CD14-positive monocyte (primary cell): ENCODE data around the gene GNPAT. TPM values are rescaled to one million over a fixed set of nuclear protein-coding genes. Genes with fewer than 3 reads are reported as not detected.

ENCODE experiments used
- DNase-seq, 3 donors: peaks; one replicate each; pipeline ENCODE4 v3.0.0-alpha.2; 2011 to 2022
- H2AFZ ChIP-seq: 2 replicates; pipeline ENCODE4 v1.6.0; 2012; ENCODE audit warnings: mild to moderate bottlenecking, low read depth, low read length, inconsistent platforms; ENCODE audit not compliant: insufficient read depth, poor library complexity, severe bottlenecking
- H3K27ac ChIP-seq, 2 donors: 1 replicate in 1 of 2; 2 replicates in 1 of 2; pipeline ENCODE4 v1.5.1; 2012 to 2013; ENCODE audit warnings: low read length in 2 of 2, control low read depth in 1 of 2, inconsistent platforms in 1 of 2, low read depth in 1 of 2, mild to moderate bottlenecking in 1 of 2
- H3K27me3 ChIP-seq, 2 donors: one replicate each; pipeline versions ENCODE4 v1.6.0 to v1.6.1; 2011 to 2013; ENCODE audit warnings: low read length in 2 of 2; ENCODE audit not compliant: control insufficient read depth in 2 of 2, insufficient read depth in 2 of 2
- H3K36me3 ChIP-seq, 2 donors: replicated peaks in 1 of 2; 1 replicate in 1 of 2; 2 replicates in 1 of 2; pipeline versions ENCODE4 v1.5.1 to v1.6.1; 2012 to 2013; ENCODE audit warnings: low read length in 2 of 2, control low read depth in 1 of 2, inconsistent platforms in 1 of 2, mild to moderate bottlenecking in 1 of 2; ENCODE audit not compliant: insufficient read depth in 2 of 2, control insufficient read depth in 1 of 2
- H3K4me1 ChIP-seq, 2 donors: 1 replicate in 1 of 2; 2 replicates in 1 of 2; pipeline versions ENCODE4 v1.5.1 to v1.6.1; 2012 to 2013; ENCODE audit warnings: low read length in 2 of 2, control low read depth in 1 of 2, inconsistent platforms in 1 of 2, mild to moderate bottlenecking in 1 of 2, moderate library complexity in 1 of 2; ENCODE audit not compliant: insufficient read depth in 2 of 2, control insufficient read depth in 1 of 2
- H3K4me2 ChIP-seq: replicated peaks from 2 replicates; pipeline ENCODE3; 2012; ENCODE audit warnings: low read length, moderate library complexity, mild to moderate bottlenecking; ENCODE audit not compliant: poor library complexity, severe bottlenecking; ENCODE audit errors: extremely low read depth
- H3K4me3 ChIP-seq, 3 experiments: fragments of 200-600 bp in 1 of 3; sonication (generic) in 1 of 3; replicated peaks in 1 of 3; 1 replicate in 2 of 3; 2 replicates in 1 of 3; pipeline ENCODE4 v1.5.1; 2011 to 2013; ENCODE audit warnings: low read length in 3 of 3, mild to moderate bottlenecking in 3 of 3, control low read depth in 2 of 3, low read depth in 2 of 3, inconsistent platforms in 1 of 3, moderate library complexity in 1 of 3
- H3K79me2 ChIP-seq: 2 replicates; pipeline ENCODE4 v1.6.0; 2012; ENCODE audit warnings: mild to moderate bottlenecking, control low read depth, inconsistent platforms, low read length, moderate library complexity; ENCODE audit not compliant: insufficient read depth
- H3K9ac ChIP-seq: 2 replicates; pipeline ENCODE4 v1.6.0; 2017; ENCODE audit warnings: low read length, mild to moderate bottlenecking; ENCODE audit not compliant: insufficient read depth, poor library complexity, severe bottlenecking
- H3K9me3 ChIP-seq, 2 donors: replicated peaks in 1 of 2; 1 replicate in 1 of 2; 2 replicates in 1 of 2; pipeline versions ENCODE4 v1.5.1 to v1.6.1; 2012 to 2013; ENCODE audit warnings: low read length in 2 of 2, control low read depth in 1 of 2; ENCODE audit not compliant: control insufficient read depth in 1 of 2, insufficient read depth in 1 of 2
- H4K20me1 ChIP-seq: 2 replicates; pipeline ENCODE4 v1.6.0; 2012; ENCODE audit warnings: mild to moderate bottlenecking, low read length, control low read depth, moderate library complexity; ENCODE audit not compliant: insufficient read depth
- H3K27ac Mint-ChIP-seq, 7 donors: one replicate each; pipeline ENCODE4 v1.8.0; 2020; ENCODE audit warnings: mild to moderate bottlenecking in 7 of 7, mixed read lengths in 7 of 7, moderate library complexity in 6 of 7, inconsistent platforms in 2 of 7
- H3K27me3 Mint-ChIP-seq, 3 donors: one replicate each; pipeline ENCODE4 v1.8.0; 2021 to 2022; ENCODE audit warnings: low read depth in 3 of 3, mild to moderate bottlenecking in 3 of 3, mixed read lengths in 3 of 3, moderate library complexity in 3 of 3, inconsistent platforms in 1 of 3
- H3K36me3 Mint-ChIP-seq, 2 donors: one replicate each; pipeline ENCODE4 v1.8.0; 2020; ENCODE audit warnings: mixed read lengths in 2 of 2, inconsistent platforms in 1 of 2, mild to moderate bottlenecking in 1 of 2
- H3K4me1 Mint-ChIP-seq: one replicate; pipeline ENCODE4 v1.8.0; 2020; ENCODE audit warnings: mild to moderate bottlenecking, mixed read lengths
- H3K4me3 Mint-ChIP-seq, 2 donors: one replicate each; pipeline ENCODE4 v1.8.0; 2020; ENCODE audit warnings: mild to moderate bottlenecking in 2 of 2, mixed read lengths in 2 of 2, moderate library complexity in 1 of 2
- H3K9me3 Mint-ChIP-seq, 7 donors: one replicate each; pipeline ENCODE4 v1.8.0; 2020 to 2022; ENCODE audit warnings: mixed read lengths in 7 of 7, mild to moderate bottlenecking in 6 of 7, moderate library complexity in 6 of 7, inconsistent platforms in 2 of 7
- CTCF ChIP-seq: fragments of 200-600 bp; IDR thresholded peaks from one replicate; pipeline ENCODE4 v1.8.0; 2022; ENCODE audit warnings: antibody characterized with exemption, mild to moderate bottlenecking
- WGBS: methylation state at CpG from one replicate; pipeline ENCODE4 v1.1.5; 2013; ENCODE audit warnings: missing lambda C conversion rate; ENCODE audit not compliant: insufficient coverage; 5-methylcytosine and 5-hydroxymethylcytosine counted together
- intact Hi-C, 2 donors: fragments of 100-400 bp; cut with micrococcal nuclease; formaldehyde crosslinking; loops; one replicate each; pipeline versions ENCODE4 v1.15.0 to v1.15.1; 2023
- polyA plus RNA-seq, 3 donors: library from polyadenylated mRNA; depleted of rRNA in 1 of 3; unstranded in 2 of 3; stranded (reverse) in 1 of 3; fragments of 300-500 nt in 2 of 3; fragments of >200 nt in 1 of 3; fragmentation: Illumina TruSeq in 2 of 3; gene quantifications; 1 replicate in 2 of 3; 2 replicates in 1 of 3; pipeline ENCODE4 v1.2.3, GENCODE V29; 2012 to 2021

Gene GNPAT
- polyA plus RNA-seq, 3 donors: 20.8 to 40.3 (median 34.8) TPM

- no peaks in the 10 kb centered on the region for H3K27me3 Mint-ChIP-seq
- Histone ChIP-seq H3K27ac (no peak overlapping the region), H4K20me1 (no peaks in the 10 kb centered on the region), H3K79me2 (no peaks in the 10 kb centered on the region), H3K4me2 (no peak overlapping the region), H3K9me3 (no peaks in the 10 kb centered on the region), H3K27me3 (no peaks in the 10 kb centered on the region), H2AFZ (no peak overlapping the region), H3K9ac (no peak overlapping the region), H3K4me3 (no peak overlapping the region), H3K4me1 (no peaks in the 10 kb centered on the region), H3K36me3 (peaks cover 81 to 99% of the 10 kb centered on the region in 2 donors)
- peak overlapping the region in 2 of 7 donors; percentile 21 to 26 for H3K27ac Mint-ChIP-seq
- no peaks in the 10 kb centered on the region for H3K4me1 Mint-ChIP-seq
- WGBS: no CpG with 5 or more reads among the region's 3 CpGs
- peaks cover 79 to 97% of the 10 kb centered on the region in 2 donors for H3K36me3 Mint-ChIP-seq
- TF ChIP-seq CTCF: no peak
- H3K9me3 Mint-ChIP-seq: no peaks in the 10 kb centered on the region
- DNase-seq: no peak
- H3K4me3 Mint-ChIP-seq: no peak overlapping the region
- intact Hi-C loops: no loop called here
Measured at GRCh38 chr1:231272173-231272572, 31.2 kb downstream of the GNPAT start.

- peaks cover 79 to 99% of the 10 kb centered on the region in 2 donors for H3K36me3 ChIP-seq
- H3K27me3 ChIP-seq: no peaks in the 10 kb centered on the region
- intact Hi-C loops: no loop called here
- H3K4me1 ChIP-seq: no peaks in the 10 kb centered on the region
- no peak overlapping the region for H3K4me3 ChIP-seq
- H3K4me2 ChIP-seq: no peak overlapping the region
- Mint-ChIP-seq H3K27me3 (no peaks in the 10 kb centered on the region), H3K27ac (peak overlapping the region in 3 of 7 donors; percentile 1 to 69 (median 30)), H3K4me3 (no peak overlapping the region), H3K4me1 (no peaks in the 10 kb centered on the region), H3K36me3 (peaks cover 77 to 97% of the 10 kb centered on the region in 2 donors), H3K9me3 (no peaks in the 10 kb centered on the region)
- no peak overlapping the region for H3K9ac ChIP-seq
- no peaks in the 10 kb centered on the region for H3K79me2 ChIP-seq
- H3K27ac ChIP-seq: no peak overlapping the region
- no peaks in the 10 kb centered on the region for H3K9me3 ChIP-seq
- TF ChIP-seq CTCF: no peak
- H4K20me1 ChIP-seq: no peaks in the 10 kb centered on the region
- WGBS: 96% methylated on average over 2 of the region's 2 CpGs
- DNase-seq: no peak
- no peak overlapping the region for H2AFZ ChIP-seq
Measured at GRCh38 chr1:231272880-231273279, 31.9 kb downstream of the GNPAT start.
